ENCODE data around the gene CPNE2. TPM values are rescaled to one million over a fixed set of nuclear protein-coding genes. Genes with fewer than 3 reads are reported as not detected.

CPNE2 gene
- total and polyA plus RNA-seq, 2 of the 8 experiments (the other 6 are each of a cell fraction or from before 2014, with no cell fraction given) = 10.6 to 39.5 TPM

- no peak for TF ChIP-seq RXRA (IDR thresholded peaks at IDR 0.05; ENCODE audit: insufficient read depth, low read depth, low read length)
- no peak for TF ChIP-seq SIN3A (conservative IDR thresholded peaks at IDR 0.05 in 1 of 2, IDR thresholded peaks at IDR 0.05 in 1 of 2; ENCODE audit: low read depth in 1 of 2, low read length in 2 of 2)
- TF ChIP-seq ATF2 (IDR thresholded peaks at IDR 0.05; ENCODE audit: low read length) = no peak
Measured at GRCh38 chr16:57069635-57070370, 22.6 kb upstream of the CPNE2 start (continued).
